H1 (cell line): Measurements from ENCODE around the gene PHLPP1. TPM values are rescaled to one million over a fixed set of nuclear protein-coding genes. Genes with fewer than 3 reads are reported as not detected.

ENCODE experiments used
- EGR1 ChIP-seq: IDR thresholded peaks from 2 replicates; pipeline ENCODE4 v1.6.1; 2011; ENCODE audit warnings: low read depth, low read length, borderline replicate concordance
- KDM1A ChIP-seq: fragments of 200-600, 300-600 bp; sonication (generic); IDR thresholded peaks from 2 replicates; pipeline ENCODE4 v1.7.1; 2016; ENCODE audit warnings: mild to moderate bottlenecking, low read length, borderline replicate concordance
- MAFK ChIP-seq: IDR thresholded peaks from 2 replicates; pipeline ENCODE4 v1.6.1; 2012; ENCODE audit warnings: low read depth, mild to moderate bottlenecking, improper control_type of control experiment, low read length
- PHF8 ChIP-seq: fragments of 200-600 bp; sonication (generic); conservative IDR thresholded peaks from 2 replicates; pipeline ENCODE4 v1.7.1; 2012; ENCODE audit warnings: low read depth, mild to moderate bottlenecking, inconsistent platforms, low read length, moderate library complexity
- POU5F1 ChIP-seq: IDR thresholded peaks from 2 replicates; pipeline ENCODE4 v1.6.1; 2011; ENCODE audit warnings: low read depth, mild to moderate bottlenecking, low read length, moderate library complexity
- RXRA ChIP-seq: IDR thresholded peaks from 2 replicates; pipeline ENCODE4 v1.6.1; 2011; ENCODE audit warnings: low read depth, mild to moderate bottlenecking, low read length, moderate library complexity; ENCODE audit not compliant: insufficient read depth
- SP4 ChIP-seq: IDR thresholded peaks from 2 replicates; pipeline ENCODE4 v1.6.1; 2012; ENCODE audit warnings: low read length, inconsistent platforms
- TBP ChIP-seq: IDR thresholded peaks from 2 replicates; pipeline ENCODE4 v1.6.1; 2011; ENCODE audit warnings: low read depth, low read length, improper control_type of control experiment
- ZNF274 ChIP-seq: IDR thresholded peaks from 2 replicates; pipeline ENCODE4 v1.7.0; 2012; ENCODE audit warnings: low read length, borderline replicate concordance; ENCODE audit errors: extremely low read depth
- polyA plus RNA-seq, 7 experiments: library from polyadenylated mRNA; depleted of rRNA in 3 of 7; stranded (reverse) in 5 of 7; unstranded in 2 of 7; fragments of >200 nt in 5 of 7; fragments of 200-250 nt in 2 of 7; gene quantifications; 1 replicate in 5 of 7; 2 replicates in 1 of 7; 4 replicates in 1 of 7; pipeline versions ENCODE4 v1.2.1 to v1.2.3, GENCODE V29; 2011 to 2013; ENCODE audit warnings: missing spikeins in 2 of 7, mixed read lengths in 2 of 7
- total RNA-seq: library from RNA; stranded (reverse); fragmentation: NEBNext Ultra II Directional; extraction: Animal tissue kit (Norgen Biotek cat#: 25700); gene quantifications from 2 replicates; pipeline ENCODE4 v1.2.1, GENCODE V29; 2021
- TF ChIP-seq, protein P1 (sequence below): fragments of 300-600 bp; sonication (generic); IDR thresholded peaks from 2 replicates; pipeline ENCODE4 v1.7.1; 2012; ENCODE audit warnings: low read length, moderate library complexity, mild to moderate bottlenecking, inconsistent platforms; ENCODE audit not compliant: insufficient replicate concordance
- TF ChIP-seq, protein P2 (sequence below): IDR thresholded peaks from 2 replicates; pipeline ENCODE4 v1.6.1; 2011; ENCODE audit warnings: low read length, improper control_type of control experiment

The PHLPP1 gene
- total and polyA plus RNA-seq, 2 of the 8 experiments (the other 6 are each of a cell fraction or from before 2014, with no cell fraction given): 28.0 to 66.3 TPM

DNA sequence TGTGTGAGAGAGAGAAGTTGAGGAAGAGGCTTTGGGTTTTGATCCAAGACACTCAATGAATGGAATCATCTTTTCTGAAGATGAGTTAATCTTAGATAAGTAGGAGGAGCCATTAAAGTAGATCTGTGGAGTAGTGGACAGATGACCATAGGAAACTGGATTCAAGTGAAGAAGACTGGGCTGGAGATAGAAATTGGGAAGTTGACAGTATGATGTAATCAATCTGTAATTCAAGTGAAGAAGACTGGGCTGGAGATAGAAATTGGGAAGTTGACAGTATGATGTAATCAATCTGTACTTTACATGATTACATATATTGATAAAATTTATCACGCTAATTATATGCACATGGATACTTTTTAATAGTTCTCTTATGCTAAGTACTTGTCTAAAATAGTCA, 92.8 kb downstream of the PHLPP1 start (continued):
- TF ChIP-seq, protein P1, sequence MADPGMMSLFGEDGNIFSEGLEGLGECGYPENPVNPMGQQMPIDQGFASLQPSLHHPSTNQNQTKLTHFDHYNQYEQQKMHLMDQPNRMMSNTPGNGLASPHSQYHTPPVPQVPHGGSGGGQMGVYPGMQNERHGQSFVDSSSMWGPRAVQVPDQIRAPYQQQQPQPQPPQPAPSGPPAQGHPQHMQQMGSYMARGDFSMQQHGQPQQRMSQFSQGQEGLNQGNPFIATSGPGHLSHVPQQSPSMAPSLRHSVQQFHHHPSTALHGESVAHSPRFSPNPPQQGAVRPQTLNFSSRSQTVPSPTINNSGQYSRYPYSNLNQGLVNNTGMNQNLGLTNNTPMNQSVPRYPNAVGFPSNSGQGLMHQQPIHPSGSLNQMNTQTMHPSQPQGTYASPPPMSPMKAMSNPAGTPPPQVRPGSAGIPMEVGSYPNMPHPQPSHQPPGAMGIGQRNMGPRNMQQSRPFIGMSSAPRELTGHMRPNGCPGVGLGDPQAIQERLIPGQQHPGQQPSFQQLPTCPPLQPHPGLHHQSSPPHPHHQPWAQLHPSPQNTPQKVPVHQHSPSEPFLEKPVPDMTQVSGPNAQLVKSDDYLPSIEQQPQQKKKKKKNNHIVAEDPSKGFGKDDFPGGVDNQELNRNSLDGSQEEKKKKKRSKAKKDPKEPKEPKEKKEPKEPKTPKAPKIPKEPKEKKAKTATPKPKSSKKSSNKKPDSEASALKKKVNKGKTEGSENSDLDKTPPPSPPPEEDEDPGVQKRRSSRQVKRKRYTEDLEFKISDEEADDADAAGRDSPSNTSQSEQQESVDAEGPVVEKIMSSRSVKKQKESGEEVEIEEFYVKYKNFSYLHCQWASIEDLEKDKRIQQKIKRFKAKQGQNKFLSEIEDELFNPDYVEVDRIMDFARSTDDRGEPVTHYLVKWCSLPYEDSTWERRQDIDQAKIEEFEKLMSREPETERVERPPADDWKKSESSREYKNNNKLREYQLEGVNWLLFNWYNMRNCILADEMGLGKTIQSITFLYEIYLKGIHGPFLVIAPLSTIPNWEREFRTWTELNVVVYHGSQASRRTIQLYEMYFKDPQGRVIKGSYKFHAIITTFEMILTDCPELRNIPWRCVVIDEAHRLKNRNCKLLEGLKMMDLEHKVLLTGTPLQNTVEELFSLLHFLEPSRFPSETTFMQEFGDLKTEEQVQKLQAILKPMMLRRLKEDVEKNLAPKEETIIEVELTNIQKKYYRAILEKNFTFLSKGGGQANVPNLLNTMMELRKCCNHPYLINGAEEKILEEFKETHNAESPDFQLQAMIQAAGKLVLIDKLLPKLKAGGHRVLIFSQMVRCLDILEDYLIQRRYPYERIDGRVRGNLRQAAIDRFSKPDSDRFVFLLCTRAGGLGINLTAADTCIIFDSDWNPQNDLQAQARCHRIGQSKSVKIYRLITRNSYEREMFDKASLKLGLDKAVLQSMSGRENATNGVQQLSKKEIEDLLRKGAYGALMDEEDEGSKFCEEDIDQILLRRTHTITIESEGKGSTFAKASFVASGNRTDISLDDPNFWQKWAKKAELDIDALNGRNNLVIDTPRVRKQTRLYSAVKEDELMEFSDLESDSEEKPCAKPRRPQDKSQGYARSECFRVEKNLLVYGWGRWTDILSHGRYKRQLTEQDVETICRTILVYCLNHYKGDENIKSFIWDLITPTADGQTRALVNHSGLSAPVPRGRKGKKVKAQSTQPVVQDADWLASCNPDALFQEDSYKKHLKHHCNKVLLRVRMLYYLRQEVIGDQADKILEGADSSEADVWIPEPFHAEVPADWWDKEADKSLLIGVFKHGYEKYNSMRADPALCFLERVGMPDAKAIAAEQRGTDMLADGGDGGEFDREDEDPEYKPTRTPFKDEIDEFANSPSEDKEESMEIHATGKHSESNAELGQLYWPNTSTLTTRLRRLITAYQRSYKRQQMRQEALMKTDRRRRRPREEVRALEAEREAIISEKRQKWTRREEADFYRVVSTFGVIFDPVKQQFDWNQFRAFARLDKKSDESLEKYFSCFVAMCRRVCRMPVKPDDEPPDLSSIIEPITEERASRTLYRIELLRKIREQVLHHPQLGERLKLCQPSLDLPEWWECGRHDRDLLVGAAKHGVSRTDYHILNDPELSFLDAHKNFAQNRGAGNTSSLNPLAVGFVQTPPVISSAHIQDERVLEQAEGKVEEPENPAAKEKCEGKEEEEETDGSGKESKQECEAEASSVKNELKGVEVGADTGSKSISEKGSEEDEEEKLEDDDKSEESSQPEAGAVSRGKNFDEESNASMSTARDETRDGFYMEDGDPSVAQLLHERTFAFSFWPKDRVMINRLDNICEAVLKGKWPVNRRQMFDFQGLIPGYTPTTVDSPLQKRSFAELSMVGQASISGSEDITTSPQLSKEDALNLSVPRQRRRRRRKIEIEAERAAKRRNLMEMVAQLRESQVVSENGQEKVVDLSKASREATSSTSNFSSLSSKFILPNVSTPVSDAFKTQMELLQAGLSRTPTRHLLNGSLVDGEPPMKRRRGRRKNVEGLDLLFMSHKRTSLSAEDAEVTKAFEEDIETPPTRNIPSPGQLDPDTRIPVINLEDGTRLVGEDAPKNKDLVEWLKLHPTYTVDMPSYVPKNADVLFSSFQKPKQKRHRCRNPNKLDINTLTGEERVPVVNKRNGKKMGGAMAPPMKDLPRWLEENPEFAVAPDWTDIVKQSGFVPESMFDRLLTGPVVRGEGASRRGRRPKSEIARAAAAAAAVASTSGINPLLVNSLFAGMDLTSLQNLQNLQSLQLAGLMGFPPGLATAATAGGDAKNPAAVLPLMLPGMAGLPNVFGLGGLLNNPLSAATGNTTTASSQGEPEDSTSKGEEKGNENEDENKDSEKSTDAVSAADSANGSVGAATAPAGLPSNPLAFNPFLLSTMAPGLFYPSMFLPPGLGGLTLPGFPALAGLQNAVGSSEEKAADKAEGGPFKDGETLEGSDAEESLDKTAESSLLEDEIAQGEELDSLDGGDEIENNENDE: no peak
- no peak for TF ChIP-seq RXRA
- no peak for TF ChIP-seq PHF8
- no peak for TF ChIP-seq POU5F1
- no peak for TF ChIP-seq MAFK
- TF ChIP-seq SP4: no peak
- TF ChIP-seq, protein P2, sequence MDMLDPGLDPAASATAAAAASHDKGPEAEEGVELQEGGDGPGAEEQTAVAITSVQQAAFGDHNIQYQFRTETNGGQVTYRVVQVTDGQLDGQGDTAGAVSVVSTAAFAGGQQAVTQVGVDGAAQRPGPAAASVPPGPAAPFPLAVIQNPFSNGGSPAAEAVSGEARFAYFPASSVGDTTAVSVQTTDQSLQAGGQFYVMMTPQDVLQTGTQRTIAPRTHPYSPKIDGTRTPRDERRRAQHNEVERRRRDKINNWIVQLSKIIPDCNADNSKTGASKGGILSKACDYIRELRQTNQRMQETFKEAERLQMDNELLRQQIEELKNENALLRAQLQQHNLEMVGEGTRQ: no peak
- no peak for TF ChIP-seq TBP
- TF ChIP-seq EGR1: no peak
- TF ChIP-seq KDM1A: no peak
- TF ChIP-seq ZNF274: no peak
